Right renal cortex interstitium (tissue), 3 donors: ENCODE data around the gene CAMSAP1. TPM values are rescaled to one million over a fixed set of nuclear protein-coding genes. Genes with fewer than 3 reads are reported as not detected.
A peak's percentile ranks its signal among the peaks of the same experiment; 100 is the strongest.

Experiments used
- DNase-seq, 3 donors: peaks; one replicate each; pipeline ENCODE4 v3.0.0-alpha.2; 2013; ENCODE audit warnings: low read depth in 3 of 3, low spot score in 2 of 3
- polyA plus RNA-seq, 3 donors: library from polyadenylated mRNA; unstranded; fragments of 120-200 nt; gene quantifications; one replicate each; pipeline ENCODE4 v1.2.1, GENCODE V29; 2013; ENCODE audit not compliant: insufficient read length in 3 of 3

CAMSAP1 gene
- polyA plus RNA-seq, 3 donors, result 21.5 to 25.0 (median 21.6) TPM

DNA sequence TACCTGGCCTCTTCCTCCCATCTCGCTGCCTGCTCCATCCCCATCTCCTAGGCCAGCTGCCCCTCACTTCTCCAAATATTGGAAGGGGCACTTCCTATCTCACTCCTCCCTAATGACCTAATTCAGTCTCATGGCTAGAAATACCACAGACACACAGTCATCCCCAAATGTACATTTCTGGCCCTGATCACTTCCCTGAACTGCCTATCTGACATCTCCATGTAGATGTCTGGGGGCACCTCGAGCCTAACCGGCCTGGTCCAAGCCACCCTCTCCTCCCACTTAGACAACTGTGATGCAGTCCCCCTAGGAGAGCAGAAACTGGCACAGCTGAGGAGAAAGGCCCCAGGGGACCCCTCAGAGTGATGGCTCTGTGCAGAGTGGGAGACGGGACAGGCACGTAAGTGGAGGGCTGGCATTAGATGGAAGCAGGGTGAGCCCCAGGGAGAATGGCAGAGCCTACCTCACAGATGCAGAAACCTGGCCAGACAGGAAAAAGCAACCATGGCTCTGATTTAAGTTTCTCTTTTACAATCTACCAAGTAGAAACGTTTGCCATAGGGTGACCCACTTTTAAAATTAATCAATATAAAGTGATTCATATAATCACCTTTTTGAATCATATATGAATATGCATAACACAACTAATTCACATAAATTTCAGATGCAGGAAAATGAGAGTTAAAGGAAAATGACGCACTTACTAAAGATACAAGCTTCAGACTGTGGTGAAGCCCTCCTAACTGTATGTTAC lies 22.1 kb downstream of the CAMSAP1 start:
- no peak for DNase-seq

DNA sequence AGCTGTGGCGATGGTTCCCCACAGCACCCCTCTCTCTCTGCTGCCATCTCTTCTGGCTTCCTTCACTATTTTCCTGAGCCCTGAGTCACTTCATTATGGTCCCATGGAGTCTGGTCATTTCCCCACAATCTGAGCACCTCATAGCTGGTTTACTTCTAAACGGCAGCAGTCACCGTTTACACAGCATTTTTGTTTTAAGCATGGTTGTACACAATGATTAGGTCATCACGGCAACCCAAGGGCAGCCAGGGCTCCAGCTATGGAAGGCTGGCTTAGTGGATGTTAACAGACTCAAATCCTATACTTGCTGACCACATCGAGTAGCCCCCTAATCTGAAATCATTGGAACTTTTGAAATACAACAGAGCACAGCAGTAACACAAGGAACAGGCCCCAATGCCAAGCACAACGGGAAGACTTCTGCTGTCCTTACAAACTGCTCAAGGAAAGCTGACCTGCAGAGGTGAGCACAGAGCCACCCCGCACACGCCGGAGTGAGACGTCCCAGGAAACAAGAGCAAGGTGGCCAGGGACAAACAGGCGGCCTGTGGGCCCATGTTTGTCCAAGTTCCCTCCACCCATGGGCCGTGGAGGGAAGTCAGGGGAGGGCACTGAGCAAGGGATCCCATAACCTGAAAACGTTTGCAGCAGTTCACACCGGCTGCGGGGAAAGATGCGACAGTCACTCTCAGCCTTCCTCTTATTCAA lies 22.9 kb downstream of the CAMSAP1 start:
- no peak for DNase-seq

DNA sequence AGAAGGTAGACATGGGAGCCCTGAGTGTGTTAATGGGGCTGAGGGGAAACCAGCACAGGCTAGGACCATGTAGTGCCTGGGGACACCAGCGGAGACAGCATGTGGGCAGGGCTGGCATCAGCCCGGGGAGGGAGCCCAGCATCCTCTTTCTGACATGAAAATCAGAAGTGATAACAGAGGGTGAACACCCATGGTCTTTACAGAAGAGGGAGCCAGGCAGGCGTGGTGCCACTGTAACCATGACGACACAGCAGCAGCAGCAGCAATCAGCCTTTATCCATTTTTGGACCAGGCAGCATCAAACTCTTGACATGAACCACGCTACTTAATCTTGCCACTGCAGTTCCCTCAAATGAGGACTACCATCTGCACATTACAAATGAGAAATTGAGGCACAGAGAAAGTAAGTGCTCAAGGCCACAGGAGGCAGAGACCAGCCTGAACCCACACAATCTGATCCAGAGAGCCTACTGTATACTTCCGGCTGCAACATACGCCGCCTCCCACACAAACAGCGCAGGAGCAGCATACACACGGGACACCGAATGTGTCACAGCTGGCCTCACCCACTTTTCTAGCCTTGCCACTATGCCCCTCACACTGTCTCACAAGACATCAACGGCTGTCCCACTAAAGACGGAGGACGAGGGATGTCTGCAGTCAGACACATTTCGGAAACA lies 23.8 kb downstream of the CAMSAP1 start:
- no peak for DNase-seq

DNA sequence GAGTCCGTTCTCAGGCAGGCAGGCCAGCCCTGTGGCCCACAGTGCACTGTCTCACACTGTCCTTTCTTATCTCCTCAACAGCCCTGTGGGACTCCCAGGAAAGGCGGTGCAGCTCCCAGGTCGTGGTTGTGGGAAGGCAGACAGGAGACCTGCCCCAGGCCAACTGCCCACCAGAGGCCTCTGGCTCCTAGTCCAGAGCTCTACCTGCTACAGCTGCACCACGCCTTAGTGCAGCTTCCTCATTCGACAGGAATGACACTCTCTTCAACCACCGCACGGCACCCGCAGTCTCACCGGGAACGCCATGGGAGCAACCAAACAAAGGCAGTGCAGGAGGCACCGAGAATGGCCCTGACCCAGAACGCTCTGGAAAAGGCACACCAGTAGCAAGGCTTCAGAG lies 25.3 kb downstream of the CAMSAP1 start:
- no peak for DNase-seq

DNA sequence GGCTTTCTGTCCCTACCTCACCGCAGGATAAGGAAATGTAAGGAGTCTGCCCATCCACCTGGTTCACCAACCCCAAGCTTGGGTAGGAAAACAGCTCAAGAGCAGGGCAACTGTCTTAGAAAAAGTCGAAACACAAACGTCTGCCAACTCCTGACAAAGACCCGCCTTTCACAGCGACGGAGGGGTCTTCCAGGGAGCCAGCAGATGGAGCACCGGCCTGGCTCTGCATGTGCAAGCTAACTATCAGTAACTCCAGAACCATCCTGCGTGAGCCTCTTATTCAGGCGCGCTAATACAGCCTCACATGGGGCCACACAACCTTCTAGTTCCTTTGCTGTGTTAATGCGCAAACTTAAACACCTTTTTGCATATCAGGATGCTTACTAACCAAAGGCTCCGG lies 26.9 kb downstream of the CAMSAP1 start:
- no peak for DNase-seq

DNA sequence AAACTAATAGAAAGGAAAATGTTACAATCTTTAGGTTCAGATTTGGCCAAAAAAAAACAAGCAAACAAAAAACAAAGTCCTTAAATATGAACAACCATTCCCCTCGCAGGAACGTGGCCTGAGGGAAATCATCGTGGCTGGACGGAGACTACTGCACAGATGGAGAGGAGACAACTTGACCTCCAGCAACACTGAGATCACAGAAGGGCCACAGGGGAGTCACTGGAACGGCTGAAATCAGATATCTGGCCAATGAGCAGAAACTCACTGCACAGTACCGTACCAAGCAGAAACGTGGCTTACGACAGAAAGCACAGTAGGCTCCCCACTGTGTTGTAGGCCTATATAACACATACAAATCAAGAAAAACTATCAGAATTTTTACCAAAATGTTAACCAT lies 27.7 kb downstream of the CAMSAP1 start:
- no peak for DNase-seq

DNA sequence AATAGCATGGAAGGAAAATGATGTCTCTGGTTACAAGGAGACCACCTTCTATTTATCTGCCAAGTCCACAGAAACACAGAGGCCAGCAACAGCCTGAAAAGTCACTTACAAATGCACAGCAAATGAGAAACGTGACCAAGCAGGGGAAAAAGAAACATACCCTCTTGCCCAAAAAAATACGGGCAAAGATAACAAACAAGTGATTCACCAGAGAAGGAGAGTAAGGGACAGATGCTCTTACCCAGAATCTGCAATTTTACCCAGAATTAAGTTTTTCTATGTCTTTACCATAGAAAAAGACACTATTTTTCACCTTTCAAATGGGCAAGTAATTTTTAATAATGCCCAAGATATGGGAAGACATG lies 28.1 kb downstream of the CAMSAP1 start:
- no peak for DNase-seq

DNA sequence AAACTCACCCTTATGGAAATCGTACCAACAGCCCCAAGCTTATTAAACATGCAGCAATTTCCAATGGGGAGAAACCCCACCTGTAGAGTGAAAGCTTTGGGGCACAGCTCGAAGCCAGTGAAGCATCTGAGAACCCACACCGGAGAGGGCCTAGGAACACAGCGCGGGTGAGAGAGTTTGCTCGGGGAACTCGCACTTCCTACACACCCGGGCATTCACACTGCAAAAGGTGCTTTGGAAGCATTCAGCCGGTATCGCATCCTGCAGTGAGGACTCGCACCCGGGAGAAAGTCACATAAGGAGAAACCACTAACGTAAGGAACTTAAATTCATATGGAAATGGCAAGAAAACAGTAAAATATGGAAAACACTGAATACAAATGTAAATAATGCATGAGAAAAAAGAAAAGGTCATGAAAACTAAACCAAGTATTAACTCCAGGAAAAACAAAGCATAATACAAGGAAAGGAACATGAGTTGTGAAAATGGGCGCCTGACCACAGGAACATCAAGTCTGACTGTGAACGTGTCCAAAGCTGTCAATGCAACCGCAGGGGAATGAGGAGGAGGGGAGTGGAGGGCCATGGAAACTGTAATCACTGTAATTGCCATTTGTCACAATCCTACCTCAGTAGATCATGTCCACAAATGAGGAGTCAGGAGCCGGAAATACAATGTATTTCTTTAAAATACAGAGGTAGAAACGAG lies 28.7 kb downstream of the CAMSAP1 start:
- DNase-seq, result no peak

DNA sequence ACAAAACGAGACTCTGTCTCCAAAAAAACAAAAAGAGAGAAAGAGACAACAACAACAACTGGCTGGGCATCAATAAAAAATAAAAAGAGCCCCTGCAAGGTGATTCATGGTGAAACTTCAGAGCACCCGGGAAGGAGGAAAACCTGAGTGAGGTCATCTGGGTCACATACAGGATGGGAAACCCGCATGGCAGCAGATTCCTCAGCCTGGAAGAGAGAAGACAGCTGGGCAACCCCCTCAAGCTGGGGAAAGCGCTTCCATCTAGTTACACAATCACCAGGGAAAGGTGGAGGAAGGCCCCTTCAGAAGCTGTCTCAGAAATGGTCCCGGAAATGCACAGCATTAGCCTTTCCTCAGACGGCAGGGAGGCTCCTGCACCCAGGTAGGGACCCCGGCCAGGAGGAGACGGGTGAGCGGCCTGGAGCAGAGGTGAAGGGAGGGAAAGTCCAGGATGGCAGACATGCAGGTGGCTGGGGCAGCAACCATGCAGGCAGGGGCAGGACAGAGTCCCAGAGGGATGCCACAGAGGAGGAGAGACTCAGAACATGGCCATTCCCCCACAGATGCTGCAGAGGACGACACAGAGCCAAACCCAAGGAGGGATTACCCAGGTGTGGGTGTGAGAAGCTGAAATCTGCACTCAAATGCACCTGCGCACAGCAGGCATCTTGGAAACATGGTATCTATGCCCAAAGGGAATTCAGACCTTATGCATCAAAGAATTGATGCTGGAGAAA lies 29.4 kb downstream of the CAMSAP1 start:
- no peak for DNase-seq

DNA sequence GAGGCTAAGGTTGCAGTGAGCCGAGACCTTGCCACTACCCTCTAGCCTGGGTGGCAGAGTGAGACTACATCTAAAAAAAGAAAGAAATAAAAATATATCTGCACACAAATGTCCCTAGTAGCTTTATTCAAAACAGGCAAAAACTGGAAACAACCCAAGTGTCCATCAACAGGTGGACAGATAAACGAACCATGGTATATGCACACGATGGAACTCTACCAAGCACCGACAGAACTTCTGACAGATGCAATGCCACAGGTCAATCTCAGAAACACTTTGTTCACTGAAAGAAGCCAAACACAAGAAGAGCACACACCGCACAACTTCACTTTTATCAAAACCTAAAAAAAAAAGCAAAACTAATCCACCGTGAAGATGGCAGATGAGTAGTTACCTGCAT lies 30.4 kb downstream of the CAMSAP1 start:
- DNase-seq, result no peak

DNA sequence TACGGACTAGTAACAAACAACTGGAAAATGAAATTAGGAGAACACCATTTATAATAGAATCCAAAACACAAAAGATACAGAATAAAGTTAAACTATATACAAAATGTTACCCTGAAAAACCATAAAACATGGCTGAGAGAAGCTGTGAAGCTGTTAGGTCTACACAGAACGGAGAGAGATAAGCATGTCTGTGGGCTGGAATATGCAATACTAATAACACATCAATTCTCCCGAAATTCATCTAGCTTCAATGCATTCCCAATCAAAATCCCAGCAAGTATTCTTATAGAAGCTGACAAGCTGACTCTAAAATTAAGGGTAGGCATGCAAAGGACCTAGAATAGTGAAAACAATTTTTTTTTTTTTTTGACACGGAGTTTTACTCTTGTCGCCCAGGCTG lies 32.5 kb downstream of the CAMSAP1 start:
- no peak for DNase-seq

DNA sequence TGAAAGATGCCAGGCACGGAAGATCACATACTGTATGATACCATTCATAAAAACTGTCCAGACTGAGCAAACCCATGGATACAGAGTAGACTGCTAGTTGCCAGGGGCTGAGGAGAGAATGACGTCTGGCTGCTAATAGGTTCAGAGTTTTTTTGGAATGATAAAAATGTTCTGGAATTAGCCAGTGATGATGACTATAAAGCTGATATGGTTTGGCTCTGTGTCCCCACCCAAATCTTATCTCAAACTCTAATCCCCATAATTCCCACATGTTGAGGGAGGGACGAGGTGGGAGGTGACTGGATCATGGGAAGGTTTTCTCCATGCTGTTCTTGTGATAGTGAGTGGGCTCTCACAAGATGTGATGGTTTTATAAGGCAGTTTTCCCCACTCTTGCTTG lies 37.4 kb downstream of the CAMSAP1 start:
- no peak for DNase-seq

DNA sequence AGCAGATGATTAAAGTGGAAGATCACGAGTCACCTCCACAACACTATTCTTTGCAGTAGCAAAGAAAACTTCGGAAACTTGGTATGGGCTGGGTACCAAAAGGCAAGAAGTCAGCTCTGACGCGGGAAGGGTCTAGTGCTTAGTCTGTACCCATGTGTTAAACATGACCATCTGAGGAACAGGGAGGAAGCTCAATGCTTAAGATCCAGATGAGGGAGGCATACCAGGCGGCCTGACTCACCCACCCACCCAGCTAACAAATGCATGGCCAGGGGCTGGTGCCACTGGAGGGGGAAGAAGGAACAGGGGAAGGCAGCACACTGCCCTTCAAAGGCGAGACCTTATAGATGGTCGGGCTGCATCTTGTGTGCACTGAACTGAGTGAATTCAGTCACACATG lies 41.8 kb downstream of the CAMSAP1 start:
- DNase-seq, result no peak

DNA sequence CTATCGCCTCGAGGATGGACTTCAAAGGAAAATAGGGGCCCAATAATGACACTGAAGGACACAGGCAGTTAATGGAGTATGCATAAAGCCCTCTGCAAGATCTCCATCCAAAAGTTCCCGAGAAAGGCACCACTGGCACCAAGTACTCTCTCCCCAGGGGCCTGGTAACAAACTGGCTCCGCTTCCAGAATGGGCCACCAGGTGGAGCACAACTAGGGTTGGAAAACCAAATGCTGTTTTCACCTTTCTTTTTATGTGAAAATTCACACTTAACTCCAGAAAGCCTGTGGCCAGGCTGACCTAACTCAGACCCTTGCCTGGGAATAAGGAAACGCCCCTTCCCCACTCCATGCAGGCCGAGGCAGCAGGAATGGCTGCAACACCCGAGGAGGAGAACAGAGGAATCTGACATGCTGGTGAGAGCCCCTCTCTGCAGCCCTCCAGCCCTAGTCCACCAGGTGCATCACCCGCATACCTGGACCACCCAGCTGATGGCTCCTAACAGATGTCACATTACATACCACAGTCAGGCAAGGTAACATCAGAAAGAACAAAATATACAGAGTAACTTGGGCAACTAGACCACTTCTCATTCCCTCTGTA lies 42.8 kb downstream of the CAMSAP1 start:
- peak in 2 of 3 donors; percentile 10 to 32 for DNase-seq

DNA sequence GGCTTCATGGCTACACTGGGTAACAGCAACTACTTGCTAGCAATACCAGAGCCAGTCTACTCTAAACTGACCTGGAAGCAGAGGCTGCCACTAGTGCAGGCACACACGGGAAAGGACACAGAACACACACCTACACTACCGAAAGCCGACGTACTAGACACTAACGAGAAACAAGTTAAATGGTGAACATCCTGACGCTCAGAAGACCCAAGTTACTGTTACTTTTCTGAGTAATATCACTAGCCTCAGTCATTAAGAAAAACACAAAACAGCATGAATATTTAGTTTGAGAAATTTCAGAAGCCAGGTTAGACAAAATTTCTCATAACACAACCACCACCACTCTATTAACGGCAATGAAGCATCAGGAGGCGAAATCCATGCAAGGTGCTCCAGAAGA lies 44.5 kb downstream of the CAMSAP1 start:
- no peak for DNase-seq

DNA sequence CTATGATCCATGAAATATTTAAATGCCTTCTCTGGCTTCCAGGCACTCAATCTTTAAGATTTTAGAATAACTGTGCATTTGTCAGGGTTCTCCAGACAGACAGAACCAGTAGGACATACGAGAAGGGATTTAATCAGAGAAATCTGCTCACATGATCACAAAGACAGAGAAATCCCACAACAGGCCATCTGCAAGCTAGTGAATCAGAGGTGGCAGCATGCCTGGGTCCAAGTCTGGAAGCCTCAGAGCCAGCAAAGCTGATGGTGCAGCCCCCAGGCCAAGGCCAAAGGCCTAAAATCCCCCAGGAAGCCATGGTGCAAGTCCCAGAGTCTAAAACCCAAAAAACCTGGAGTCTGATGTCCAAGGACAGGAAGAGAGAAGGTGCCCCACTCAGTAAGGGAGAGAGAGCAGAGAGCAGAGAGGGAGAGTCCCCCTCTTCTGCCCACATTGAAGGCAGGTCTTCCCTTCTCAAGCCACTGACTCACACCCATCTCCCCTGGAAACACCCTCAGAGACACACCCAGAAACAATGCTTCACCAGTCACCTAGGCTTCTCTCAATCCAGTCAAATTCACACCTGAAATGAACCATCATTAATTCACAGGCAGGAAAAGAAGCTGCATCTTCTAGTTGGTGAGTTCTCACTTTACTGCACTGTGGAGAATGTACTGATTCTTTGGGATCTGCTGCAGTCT lies 48.7 kb downstream of the CAMSAP1 start:
- no peak for DNase-seq

DNA sequence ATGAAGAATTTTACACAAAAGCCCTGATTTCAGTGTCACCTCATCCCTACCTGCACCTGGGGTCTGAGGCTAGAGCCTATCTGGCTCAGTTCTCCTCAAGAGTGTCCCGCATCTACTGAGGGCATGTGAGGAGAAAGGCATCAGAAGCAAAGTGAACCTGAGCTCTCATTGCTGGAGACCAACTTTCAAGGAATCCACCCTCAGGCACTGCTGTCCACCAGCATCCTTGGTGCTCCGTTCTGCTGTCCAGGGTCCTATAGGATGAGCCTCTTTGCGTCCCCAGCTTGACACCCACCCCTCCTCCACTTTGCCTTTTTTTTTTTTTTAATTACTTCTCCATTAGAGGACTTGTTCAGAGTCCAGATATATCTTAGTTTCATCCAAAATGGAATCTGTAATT lies 49.5 kb downstream of the CAMSAP1 start:
- DNase-seq, result no peak

DNA sequence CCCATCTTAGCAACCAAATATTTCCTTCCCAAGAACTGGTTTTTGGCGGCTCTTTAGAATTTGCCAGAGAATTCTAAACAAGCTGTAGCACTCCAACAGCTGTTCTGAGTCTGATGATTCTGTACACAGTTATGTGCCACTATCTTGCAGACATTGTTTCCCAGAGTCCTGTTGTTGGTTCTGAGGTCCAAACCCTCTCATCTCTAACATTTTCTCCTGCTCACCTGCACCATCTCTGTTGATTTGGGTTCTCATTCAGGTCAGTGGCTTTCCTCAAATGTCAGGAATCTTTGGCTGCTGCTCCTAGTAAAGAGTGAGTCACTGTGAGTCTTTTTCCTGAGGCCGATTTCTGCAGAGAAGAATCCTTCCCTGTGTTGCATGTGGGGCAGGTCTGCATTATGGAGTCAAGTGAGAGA lies 50.0 kb downstream of the CAMSAP1 start:
- no peak for DNase-seq

DNA sequence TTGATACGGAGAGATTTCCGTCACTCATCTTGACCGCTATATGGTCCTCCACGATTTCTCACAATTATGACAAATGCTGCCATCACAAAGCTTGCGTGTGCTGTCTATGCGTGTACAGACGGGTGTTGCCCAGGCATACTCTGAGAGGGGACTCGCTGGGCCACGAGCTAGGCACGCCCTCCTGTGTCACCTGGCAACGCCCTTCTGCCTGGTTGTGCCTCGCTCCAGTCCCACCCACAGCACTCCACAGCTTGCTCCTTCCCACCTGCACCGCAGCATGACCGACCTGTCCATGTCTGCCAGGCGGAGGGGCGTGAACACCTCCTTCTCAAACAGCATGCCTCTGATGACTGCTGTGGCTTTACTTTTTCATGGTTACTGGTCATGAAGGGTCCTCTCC lies 55.6 kb downstream of the CAMSAP1 start:
- no peak for DNase-seq

DNA sequence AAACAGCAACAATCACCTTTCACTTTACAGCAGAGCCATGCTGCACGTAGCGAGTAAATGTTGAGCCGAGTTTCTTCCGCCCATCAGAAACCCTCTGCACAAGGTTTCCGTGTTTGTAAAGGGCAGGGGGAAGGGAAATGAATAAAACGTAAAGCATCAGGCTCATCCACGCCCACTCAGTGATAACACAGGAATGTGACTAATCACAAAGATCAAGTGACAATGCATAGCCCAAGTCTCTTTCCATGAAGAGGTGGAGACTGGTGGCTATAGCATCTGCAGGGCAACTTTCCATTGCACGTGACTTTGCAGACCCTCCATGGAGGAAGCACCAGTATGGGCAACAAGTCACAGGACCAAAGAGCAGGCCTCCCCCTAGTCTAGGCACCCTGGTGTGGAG lies 56.6 kb downstream of the CAMSAP1 start:
- no peak for DNase-seq
